Measurements from ENCODE around the gene RASSF9. TPM values are rescaled to one million over a fixed set of nuclear protein-coding genes. Genes with fewer than 3 reads are reported as not detected.

RASSF9 gene
- total and polyA plus RNA-seq, 9 of the 15 experiments (the other 6 are each of a cell fraction or from before 2014, with no cell fraction given), result not detected

DNA sequence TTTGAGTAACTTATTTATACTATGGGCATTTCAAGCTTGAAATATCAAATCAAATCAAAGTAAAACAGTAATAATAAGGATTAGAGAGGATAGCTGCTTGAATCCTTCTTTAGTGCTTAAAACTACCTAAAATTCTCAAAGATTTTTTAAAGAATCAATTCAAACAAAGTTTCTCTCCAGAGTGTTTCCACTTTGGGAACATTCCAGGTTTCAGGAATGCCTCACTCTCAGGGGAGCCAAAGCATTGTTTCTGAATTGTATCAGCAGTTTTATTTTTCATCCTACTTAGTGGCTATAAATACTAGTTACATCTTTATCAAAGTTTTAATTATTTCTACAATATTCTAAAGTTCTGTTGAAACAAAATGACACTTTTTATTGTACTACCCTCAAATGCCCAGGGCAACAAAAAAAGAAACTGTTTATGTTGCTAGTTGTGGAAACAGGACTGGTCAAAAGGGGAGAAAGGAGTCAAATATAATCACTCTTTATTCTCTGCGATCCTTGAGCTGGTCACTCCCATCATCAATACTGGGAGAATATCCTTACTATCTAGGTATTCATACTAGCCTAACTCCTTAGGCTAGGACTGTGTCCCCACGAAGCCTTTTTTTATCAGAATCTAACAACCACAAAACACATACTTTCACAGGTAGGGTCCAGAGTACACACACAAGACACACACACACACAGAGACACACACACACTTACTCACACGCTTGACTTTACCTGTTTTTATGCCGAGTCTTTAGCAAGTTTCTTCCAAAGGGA, 598 bp downstream of the RASSF9 start:
- ChIA-PET CTCF (ENCODE audit: low intra/inter-chr PET ratio) (no interaction called here), POLR2A (no interaction called here)
- 0% methylated on average over 4 of the region's 4 CpGs for WGBS (ENCODE audit: insufficient coverage, low coverage, missing lambda C conversion rate)
- no peaks in the 10 kb centered on the region for H3K4me1 ChIP-seq (replicated peaks in 1 of 2; ENCODE audit: control insufficient read depth in 2 of 2, insufficient read depth in 2 of 2, low read length in 2 of 2)
- H2AFZ ChIP-seq (ENCODE audit: low read depth, low read length), result no peak overlapping the region
- H4K20me1 ChIP-seq (replicated peaks; ENCODE audit: control insufficient read depth, insufficient read depth, low read length), result no peaks in the 10 kb centered on the region
- ATAC-seq (no peak), FAIRE-seq (no peak), DNase-seq (ENCODE audit: extremely low read depth in 1 of 4, low spot score in 3 of 4) (no peak)
- in situ Hi-C loops (cut with MboI), result no loop called here
- no peak overlapping the region for H3K4me3 ChIP-seq
- no peaks in the 10 kb centered on the region for H3K27me3 ChIP-seq (ENCODE audit: control insufficient read depth in 2 of 2, insufficient read depth in 2 of 2, low read length in 2 of 2)
- no peaks in the 10 kb centered on the region for H3K79me2 ChIP-seq (ENCODE audit: control insufficient read depth, insufficient read depth, low read length)
- TF ChIP-seq SUPT5H (IDR thresholded peaks at IDR 0.05) (no peak), KAT7 (CRISPR knock-in tag; IDR thresholded peaks at IDR 0.05; ENCODE audit: borderline replicate concordance) (no peak), PRMT5 (CRISPR knock-in tag; IDR thresholded peaks at IDR 0.05) (no peak), PHF8 (IDR thresholded peaks at IDR 0.05; ENCODE audit: borderline replicate concordance, low read length) (no peak), HIVEP1 (CRISPR knock-in tag; IDR thresholded peaks at IDR 0.05) (no peak), SETDB1 (IDR thresholded peaks at IDR 0.05; ENCODE audit: low read length) (no peak), FOXA3 (CRISPR knock-in tag; conservative IDR thresholded peaks at IDR 0.05 in 1 of 2, IDR thresholded peaks at IDR 0.05 in 1 of 2) (no peak), PTTG1 (tag; IDR thresholded peaks at IDR 0.05; ENCODE audit: low read depth) (no peak), TRIM24 (IDR thresholded peaks at IDR 0.05) (no peak)
- TF ChIP-seq, protein P1, sequence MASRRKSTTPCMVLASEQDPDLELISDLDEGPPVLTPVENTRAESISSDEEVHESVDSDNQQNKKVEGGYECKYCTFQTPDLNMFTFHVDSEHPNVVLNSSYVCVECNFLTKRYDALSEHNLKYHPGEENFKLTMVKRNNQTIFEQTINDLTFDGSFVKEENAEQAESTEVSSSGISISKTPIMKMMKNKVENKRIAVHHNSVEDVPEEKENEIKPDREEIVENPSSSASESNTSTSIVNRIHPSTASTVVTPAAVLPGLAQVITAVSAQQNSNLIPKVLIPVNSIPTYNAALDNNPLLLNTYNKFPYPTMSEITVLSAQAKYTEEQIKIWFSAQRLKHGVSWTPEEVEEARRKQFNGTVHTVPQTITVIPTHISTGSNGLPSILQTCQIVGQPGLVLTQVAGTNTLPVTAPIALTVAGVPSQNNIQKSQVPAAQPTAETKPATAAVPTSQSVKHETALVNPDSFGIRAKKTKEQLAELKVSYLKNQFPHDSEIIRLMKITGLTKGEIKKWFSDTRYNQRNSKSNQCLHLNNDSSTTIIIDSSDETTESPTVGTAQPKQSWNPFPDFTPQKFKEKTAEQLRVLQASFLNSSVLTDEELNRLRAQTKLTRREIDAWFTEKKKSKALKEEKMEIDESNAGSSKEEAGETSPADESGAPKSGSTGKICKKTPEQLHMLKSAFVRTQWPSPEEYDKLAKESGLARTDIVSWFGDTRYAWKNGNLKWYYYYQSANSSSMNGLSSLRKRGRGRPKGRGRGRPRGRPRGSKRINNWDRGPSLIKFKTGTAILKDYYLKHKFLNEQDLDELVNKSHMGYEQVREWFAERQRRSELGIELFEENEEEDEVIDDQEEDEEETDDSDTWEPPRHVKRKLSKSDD (conservative IDR thresholded peaks at IDR 0.05; ENCODE audit: low read length), result no peak
- TF ChIP-seq, protein P2, sequence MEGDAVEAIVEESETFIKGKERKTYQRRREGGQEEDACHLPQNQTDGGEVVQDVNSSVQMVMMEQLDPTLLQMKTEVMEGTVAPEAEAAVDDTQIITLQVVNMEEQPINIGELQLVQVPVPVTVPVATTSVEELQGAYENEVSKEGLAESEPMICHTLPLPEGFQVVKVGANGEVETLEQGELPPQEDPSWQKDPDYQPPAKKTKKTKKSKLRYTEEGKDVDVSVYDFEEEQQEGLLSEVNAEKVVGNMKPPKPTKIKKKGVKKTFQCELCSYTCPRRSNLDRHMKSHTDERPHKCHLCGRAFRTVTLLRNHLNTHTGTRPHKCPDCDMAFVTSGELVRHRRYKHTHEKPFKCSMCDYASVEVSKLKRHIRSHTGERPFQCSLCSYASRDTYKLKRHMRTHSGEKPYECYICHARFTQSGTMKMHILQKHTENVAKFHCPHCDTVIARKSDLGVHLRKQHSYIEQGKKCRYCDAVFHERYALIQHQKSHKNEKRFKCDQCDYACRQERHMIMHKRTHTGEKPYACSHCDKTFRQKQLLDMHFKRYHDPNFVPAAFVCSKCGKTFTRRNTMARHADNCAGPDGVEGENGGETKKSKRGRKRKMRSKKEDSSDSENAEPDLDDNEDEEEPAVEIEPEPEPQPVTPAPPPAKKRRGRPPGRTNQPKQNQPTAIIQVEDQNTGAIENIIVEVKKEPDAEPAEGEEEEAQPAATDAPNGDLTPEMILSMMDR (IDR thresholded peaks at IDR 0.05 in 2 of 3, conservative IDR thresholded peaks at IDR 0.05 in 1 of 3; ENCODE audit: insufficient read depth in 2 of 3, low read depth in 1 of 3, low read length in 3 of 3), result no peak
- intact Hi-C loops (cut with micrococcal nuclease), result no loop called here
- no peaks in the 10 kb centered on the region for H3K9me3 ChIP-seq (replicated peaks; ENCODE audit: control insufficient read depth, insufficient read depth, low read depth, low read length)
- H3K36me3 ChIP-seq (ENCODE audit: control insufficient read depth, insufficient read depth, low read length), result no peaks in the 10 kb centered on the region
- no peak overlapping the region for H3K27ac ChIP-seq (ENCODE audit: extremely low read depth, low read depth, low read length)
- H3K9ac ChIP-seq (ENCODE audit: insufficient read depth in 1 of 2, low read depth in 2 of 2, low read length in 2 of 2), result no peak overlapping the region
- no peaks in the 10 kb centered on the region for H3K9me1 ChIP-seq (ENCODE audit: control insufficient read depth, insufficient read depth, low read length)
- H3K4me2 ChIP-seq (ENCODE audit: insufficient read depth, low read length), result no peak overlapping the region
- no TSS peak for BruUV-seq (replicated peaks)

Data from K562 (cell line).